Fibroblast of gingiva (primary cell): ENCODE results near the gene CORO7.
A peak's percentile ranks its signal among the peaks of the same experiment; 100 is the strongest.

Experiments used
- DNase-seq: peaks from one replicate; pipeline ENCODE4 v3.0.0-alpha.2; 2011; ENCODE audit warnings: low read depth

The CORO7 gene

GRCh38 chr16:4426021-4426684 lies 9.8 kb upstream of the CORO7 start:
- DNase-seq: no peak

- DNase-seq: peak; percentile 96
Measured at GRCh38 chr16:4425378-4426020, 9.1 kb upstream of the CORO7 start, which contains the start of gene DNAJA3. DNAJA3 (plus strand) TSS chr16:4425868; CDS start chr16:4425882, 14 bp downstream.

- no peak for DNase-seq
Measured at GRCh38 chr16:4420505-4421105, 4.2 kb upstream of the CORO7 start.

GRCh38 chr16:4419402-4419959 lies 3.1 kb upstream of the CORO7 start:
- DNase-seq: no peak

DNA sequence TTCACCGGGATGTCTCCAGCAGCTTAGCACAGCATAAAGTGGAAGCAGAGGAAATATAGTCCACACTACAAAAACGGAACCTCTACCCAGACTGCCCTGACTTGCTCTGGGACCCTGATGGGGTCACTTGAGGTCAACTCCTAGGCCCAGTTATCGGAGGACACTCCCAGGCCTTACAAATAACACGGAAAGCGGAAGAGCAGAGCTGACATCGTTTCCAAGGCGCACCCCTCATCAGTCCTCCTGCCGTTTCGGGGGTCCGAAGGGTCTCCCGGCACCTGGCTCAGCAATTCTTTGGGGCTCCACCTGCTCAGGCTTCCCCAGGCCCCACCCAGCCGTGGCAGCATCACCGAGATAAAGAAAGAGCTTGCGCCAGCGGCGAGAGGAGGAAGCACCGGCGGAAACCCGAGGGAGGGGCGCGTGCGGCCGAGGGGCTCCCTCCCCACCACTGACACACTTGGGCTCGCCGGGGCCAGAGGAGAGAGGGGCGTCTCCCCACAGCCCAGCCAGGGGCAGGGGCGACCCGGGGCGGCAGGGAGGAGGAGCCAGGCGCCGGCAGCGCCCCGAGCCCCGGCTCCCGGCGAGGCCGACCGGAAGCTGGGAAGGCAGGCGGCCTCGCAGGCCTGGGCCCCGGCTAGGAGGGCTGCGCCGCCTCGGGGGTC lies 727 bp downstream of the CORO7 start:
- DNase-seq: no peak

DNA sequence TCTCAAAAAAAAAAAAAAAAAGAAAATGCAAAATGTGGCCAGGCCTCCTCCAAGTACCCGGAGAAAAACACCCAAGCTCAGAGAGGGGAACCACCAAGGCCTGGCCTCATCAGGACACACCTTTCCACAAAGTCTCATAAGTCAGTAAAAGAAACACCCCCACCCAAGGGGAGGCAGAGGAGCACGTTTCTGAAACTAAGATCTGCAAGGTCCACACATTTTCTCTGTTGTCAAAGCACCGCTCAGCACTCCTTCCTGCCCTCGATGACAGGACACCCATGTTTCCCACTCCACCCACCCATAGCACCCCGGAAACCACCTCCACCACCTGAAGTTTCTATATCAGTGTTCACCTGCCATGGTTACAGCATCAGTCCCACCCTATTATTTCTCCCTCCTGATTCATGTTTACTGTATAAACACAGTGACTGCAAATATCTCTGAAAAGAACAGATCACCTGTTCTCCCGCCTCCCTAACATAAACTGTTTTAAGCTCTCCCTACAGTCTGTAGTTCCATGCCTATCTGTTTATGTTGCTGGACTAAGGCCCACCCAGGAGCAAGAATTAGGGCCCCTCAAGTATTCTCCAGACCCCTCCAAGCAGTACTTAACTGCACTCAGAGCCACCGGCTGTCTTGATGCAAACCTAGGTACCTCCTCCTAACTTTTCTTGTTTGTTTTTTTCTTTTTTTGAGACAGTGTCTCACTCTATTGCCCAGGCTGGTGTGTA lies 2.0 kb downstream of the CORO7 start:
- DNase-seq: no peak

GRCh38 chr16:4412854-4413253 lies 3.5 kb downstream of the CORO7 start:
- no peak for DNase-seq

DNA sequence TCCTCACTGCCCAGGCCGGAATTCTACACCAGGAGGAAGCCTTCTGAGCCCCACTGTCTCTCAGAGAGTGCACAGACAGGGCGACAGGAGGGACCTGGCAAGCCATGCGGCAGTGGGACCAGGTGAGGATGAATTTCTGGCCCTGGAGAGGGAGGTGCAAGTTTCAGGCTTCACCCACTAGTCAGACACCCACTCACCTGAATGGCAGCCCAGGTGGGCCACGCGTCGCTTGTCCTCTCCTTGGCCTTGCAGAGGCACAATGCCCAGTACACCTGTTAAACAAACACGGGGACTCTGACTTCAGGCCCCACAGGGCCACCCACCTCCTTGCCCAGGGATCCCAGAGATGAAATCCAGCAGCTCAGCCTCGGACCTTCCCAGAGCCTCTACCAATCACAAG lies 4.2 kb downstream of the CORO7 start:
- DNase-seq: no peak

GRCh38 chr16:4411684-4412083 lies 4.7 kb downstream of the CORO7 start:
- DNase-seq: no peak

GRCh38 chr16:4410335-4411075 lies 5.9 kb downstream of the CORO7 start:
- peak; percentile 91 for DNase-seq

DNA sequence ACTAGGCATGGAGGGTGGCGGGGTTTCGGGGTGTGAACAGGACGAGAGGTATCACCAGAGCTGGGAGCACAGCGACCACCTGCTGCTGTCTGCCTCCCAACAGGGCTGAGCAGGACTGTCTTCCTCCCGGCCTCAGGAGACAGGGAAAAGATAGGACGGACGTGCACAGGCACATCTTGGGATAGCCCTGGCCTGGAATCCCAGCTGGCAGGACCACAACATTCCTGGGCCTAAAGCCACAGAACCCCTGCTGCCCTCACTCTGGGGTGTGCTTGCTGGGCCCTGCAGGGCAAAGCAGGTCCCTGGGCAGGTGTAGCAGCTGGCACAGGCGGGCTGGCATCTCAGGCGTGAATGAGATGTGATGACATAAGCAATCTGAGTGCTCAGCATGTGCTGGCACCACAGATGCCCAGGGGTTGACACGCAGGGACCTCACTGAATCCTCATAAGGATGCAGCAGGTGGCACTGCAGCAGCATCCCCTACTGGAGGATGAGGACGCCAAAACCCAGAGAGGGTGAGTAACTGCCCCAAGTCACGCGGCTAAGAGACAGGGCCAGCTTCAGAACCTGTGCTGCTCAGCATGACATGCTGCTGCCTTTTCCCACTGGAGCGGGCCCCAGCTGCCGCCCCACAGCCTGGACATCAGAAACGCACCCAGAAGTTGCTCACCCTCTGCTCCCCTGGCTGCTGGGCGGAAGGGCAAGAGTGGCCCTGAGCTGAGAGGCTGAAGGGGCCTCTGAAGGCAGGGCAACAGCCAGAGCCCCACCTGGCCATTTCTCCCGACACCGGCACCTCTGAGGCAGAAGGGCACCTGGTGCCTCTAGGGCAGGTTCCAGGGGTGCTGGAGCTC lies 7.1 kb downstream of the CORO7 start:
- no peak for DNase-seq

DNA sequence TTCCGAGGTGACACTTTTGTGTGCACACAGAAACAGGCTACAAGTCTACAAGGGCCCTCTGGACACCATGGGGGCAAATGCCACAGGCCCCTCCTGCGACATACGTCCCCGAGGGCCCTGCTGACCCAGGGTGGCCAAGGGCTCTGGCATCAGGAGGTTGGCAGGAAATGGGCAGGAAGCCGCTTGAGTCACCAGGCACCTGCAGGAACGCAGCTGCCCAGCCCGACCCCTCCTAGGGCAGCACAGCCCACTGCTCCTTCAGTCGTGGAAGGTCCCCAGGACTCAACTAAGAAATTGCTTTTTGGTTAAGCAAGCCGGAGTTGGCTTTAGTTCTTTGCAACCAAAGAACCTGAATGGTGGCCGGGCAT lies 8.1 kb downstream of the CORO7 start:
- no peak for DNase-seq

GRCh38 chr16:4407543-4408322 lies 8.7 kb downstream of the CORO7 start:
- no peak for DNase-seq

GRCh38 chr16:4404967-4405696 lies 11.3 kb downstream of the CORO7 start:
- DNase-seq: no peak

- DNase-seq: no peak
Measured at GRCh38 chr16:4404247-4404966, 12.0 kb downstream of the CORO7 start.

DNA sequence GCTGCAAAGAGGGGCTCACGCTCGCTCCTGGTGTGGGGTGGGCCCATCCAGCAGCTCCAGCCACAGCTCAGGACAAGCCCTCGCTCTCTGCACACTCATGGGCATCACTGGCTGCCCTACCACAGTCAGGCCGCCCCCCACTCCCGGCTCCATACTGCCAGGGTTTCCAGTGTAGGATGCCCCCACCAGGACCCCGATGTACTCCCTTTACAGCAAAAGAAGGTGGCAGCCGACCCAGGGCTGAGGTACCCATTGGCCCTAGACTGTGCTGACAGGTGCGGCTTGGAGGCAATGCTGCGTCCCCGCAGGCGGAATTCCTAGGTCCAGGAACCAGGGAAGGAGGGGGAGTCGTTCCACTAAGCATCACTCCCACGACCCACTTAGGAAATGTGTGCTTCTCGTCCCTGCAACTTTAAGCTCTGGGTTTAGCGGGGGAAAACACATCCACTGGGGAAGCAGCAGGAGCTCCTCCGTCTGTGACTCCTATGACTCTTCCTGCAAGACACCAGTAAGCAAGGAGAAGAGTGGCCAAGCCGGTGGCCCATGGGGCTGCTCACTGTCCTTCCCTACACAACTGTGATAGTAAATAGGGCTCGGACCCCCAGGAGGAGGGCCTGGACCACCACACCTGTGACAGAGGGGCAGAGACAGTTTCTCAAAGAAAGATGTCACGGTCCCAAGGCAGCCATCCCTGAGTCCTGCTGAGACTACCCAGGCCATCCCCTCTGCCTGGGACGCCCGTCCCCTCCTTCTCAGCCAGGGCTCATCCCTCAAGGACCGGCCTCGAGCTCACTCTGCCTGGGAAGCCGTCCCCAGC lies 13.1 kb downstream of the CORO7 start:
- DNase-seq: no peak

- DNase-seq: peak; percentile 64
Measured at GRCh38 chr16:4402439-4403132, 13.8 kb downstream of the CORO7 start.
